Mesenteric fat pad (tissue), 1 donor: ENCODE measurements around the gene OR4F6. TPM values are rescaled to one million over a fixed set of nuclear protein-coding genes. Genes with fewer than 3 reads are reported as not detected.
"Not testable (repeated sequence)": the region's sequence is repeated elsewhere in the genome, so short reads cannot be mapped to it uniquely, and the experiment has no call there.

Experiments used
- DNase-seq: peaks from one replicate; pipeline ENCODE4 v3.0.0-alpha.2; 2020; ENCODE audit warnings: low spot score
- long read RNA-seq: library from polyadenylated mRNA; unstranded; transcript quantifications from one replicate; pipeline ENCODE4 v2.0.0, GENCODE V29; 2020
- total RNA-seq: library from RNA; stranded (reverse); fragmentation: NEBNext Ultra II Directional; extraction: Animal tissue kit (Norgen Biotek cat#: 25700); gene quantifications from one replicate; pipeline ENCODE4 v1.2.1, GENCODE V29; 2021
- donor health status: DM: yes; HTN: yes; CAD: no.

Gene OR4F6
- total RNA-seq, result not detected
- long read RNA-seq, result 0 reads

DNA sequence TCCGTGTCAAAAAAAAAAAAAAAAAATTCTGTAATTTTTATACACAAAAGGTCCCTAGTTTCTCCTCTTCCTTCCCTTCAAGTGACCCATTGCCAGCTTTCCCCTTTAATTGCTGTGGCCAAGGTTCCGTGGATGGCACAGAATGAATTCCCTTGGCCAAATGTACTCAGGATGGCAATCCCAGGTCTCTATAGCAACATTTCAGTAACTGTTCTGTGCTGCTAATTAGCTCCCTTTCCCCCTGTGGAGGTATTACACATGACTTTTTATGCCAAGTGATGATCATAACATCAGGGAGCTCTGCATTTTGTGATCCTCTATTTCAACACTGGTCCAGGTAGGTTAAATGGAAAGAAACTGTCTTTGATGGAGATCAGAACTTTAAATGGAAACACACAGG is at the start of gene OR4F6:
Gene OR4F6, plus strand, starts transcription at position 301 of the 400 bp plus-strand sequence. CDS start 2,211 bp downstream, outside the sequence.
- no peak for DNase-seq

GRCh38 chr15:101764669-101765339 is 38.5 kb upstream of the OR4F6 start:
- peak; percentile 88 for DNase-seq

DNA sequence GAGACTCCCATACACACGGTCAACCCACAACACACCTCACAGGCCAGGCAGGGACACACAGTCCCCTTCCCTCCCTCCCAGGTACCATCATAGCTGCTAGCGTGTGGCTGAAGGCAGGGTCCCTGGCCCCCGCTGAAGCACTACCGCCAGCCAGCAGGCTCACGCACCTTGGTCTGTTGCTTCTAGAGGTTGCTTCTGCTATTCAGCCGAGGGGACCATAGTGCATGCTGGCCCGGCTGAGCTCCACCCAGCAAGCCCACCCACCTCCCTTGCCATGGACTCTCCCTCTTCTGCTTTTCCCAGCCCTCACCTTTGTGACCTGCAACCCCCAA is 38.0 kb upstream of the OR4F6 start:
- DNase-seq, result peak; percentile 39

DNA sequence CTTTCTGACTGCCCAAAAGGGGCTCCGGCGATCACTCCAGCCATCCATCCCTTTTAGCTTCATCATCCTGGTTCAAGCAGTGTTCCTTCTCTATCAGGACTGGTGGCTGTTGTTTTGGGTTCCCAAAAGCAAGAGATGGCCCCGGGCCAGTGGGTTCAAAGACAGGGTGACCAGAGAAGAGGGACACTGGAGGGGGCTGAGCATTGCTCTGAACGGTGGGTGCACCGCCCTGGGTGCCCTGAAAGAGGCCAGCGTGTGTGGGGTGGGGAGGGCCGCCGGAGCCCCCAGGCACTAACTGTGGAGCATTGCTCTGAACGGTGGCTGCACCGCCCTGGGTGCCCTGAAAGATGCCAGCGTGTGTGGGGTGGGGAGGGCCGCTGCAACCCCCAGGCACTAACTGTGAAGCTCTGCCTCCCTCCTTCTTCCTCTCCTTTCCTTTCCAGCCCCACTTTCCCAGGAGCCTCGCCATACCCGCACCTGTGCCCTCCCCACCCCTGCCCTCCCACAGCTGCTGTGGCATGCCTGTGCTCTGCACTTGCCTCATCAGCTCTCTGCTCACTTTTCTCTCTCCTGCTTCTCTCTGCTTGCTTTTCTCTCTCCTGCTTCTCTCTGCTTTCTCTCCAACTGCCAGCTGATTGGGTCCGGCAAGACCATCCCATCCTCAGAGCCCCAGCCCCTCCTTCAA is 37.4 kb upstream of the OR4F6 start:
- DNase-seq, result peak; percentile 76

GRCh38 chr15:101767083-101767640 is 36.1 kb upstream of the OR4F6 start:
- DNase-seq, result peak; percentile 84

- no peak for DNase-seq
Observed at GRCh38 chr15:101772921-101773320, 30.4 kb upstream of the OR4F6 start.

- no peak for DNase-seq
Observed at GRCh38 chr15:101773496-101774100, 29.7 kb upstream of the OR4F6 start.

DNA sequence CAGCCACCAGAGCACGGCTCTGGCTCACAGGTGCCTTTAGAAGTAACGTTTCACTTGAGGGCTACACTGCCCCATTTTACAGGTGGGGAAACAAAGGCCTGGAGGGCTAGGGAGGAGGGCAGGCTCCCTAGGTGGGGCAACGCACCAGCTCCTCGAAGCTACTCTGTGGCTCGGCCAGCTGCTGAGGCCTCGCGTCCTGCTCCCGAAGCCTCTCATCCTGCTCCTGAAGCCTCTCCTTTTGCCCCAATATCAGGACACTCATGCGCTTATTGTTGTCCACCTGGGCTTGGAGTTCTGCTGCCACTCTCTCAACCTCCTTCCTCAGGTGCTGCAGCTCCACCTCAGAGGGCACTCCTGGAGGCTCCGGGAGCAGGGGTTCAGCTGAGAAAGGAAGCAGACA is 28.2 kb upstream of the OR4F6 start:
- no peak for DNase-seq

GRCh38 chr15:101778576-101778975 is 24.7 kb upstream of the OR4F6 start:
- not testable (repeated sequence) for DNase-seq

GRCh38 chr15:101780225-101780624 is 23.1 kb upstream of the OR4F6 start:
- DNase-seq, result not testable (repeated sequence)

GRCh38 chr15:101781928-101782327 is 21.4 kb upstream of the OR4F6 start:
- DNase-seq, result no peak

DNA sequence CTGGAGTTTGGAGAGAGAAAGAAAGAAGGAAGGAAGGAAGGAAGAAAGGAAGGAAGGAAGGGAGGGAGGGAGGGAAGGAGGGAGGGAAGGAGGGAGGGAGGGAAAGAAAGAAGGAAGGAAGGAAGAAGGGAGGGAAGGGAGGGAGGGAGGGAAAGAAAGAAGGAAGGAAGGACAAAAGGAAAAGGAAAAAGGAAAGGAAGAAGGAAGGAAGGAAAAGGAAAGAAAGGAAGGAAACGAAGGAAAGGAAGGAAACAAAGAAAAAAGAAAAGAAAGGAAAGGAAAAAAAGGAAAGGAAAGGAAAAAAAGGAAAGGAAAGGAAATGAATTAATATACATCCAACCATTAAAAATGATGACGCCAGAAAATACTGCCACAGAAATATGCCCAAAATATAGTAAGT is 18.7 kb upstream of the OR4F6 start:
- no peak for DNase-seq

- not testable (repeated sequence) for DNase-seq
Observed at GRCh38 chr15:101786422-101786821, 16.9 kb upstream of the OR4F6 start.

GRCh38 chr15:101788001-101788400 is 15.3 kb upstream of the OR4F6 start:
- DNase-seq, result not testable (repeated sequence)

GRCh38 chr15:101788503-101789269 is 14.6 kb upstream of the OR4F6 start:
- DNase-seq, result not testable (repeated sequence)

DNA sequence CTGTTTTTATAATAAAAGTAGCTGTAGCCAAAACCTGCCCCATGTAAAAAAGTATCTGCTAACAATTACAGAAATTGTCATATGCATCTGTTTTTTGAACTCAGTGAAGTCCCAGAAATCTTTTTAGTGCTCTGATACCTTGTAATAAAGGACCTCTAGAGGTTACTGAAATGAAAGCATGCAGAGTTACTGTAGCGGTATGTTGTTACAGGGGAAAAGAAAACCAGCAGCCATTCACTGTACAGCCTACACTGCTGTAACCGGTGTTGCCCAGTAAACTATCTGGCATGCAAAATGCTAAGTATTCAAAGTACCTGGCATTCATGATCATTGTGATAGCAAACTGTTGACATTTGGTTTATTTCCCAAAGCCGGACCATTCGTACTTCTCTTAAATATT is 12.6 kb upstream of the OR4F6 start:
- DNase-seq, result not testable (repeated sequence)

- DNase-seq, result not testable (repeated sequence)
Observed at GRCh38 chr15:101793981-101794380, 9.3 kb upstream of the OR4F6 start.

DNA sequence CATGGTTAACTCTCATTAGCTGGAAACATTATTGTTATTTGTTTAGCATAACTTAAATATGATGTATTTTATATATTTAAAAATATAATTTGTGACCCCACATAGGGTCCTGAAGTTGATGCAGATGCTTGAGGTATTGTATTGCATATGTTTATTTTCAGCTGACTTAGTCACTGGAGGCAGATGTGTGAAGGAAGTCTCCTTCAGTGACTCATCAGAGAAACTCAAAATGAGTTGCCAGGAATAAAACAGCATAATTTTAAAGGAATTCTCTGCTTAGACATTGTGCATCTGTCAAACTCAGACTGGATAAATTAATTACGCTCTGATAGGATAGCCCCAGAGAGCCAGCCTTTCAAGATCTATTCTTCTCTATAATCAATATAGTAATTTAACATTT is 7.9 kb upstream of the OR4F6 start:
- DNase-seq, result no peak

GRCh38 chr15:101799665-101800064 is 3.6 kb upstream of the OR4F6 start:
- no peak for DNase-seq

- no peak for DNase-seq
Observed at GRCh38 chr15:101801048-101801447, 2.3 kb upstream of the OR4F6 start.

DNA sequence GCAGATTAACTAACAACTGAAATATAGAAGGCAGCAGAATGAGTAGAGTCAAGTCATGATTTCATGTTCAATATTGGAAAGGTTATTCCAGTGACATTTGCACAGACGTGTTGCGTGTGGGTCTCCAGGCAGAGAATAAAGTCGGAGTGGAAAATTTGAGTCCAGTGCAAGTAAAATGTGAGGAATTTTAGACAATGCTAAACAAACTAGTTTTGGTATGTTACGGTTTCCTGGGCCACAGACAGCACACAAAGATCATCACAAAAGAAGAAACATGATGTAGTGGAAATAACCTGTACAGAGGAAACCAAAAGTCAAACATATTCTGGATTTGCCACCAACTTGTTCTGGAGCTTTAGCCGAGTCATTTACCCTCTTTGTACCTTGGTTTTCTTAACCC is 367 bp downstream of the OR4F6 start:
- DNase-seq, result no peak
